Activated gamma-delta T cell treated with Interleukin-2 at 50 U/mL for 16 hours (primary cell): ENCODE results near the gene NME3.
"Not testable (repeated sequence)": the region's sequence is repeated elsewhere in the genome, so short reads cannot be mapped to it uniquely, and the experiment has no call there.

ENCODE experiments used
- DNase-seq: peaks from one replicate; pipeline ENCODE4 v3.0.0-alpha.2; 2020

Gene NME3

GRCh38 chr16:1771188-1771863 lies at the start of gene NME3:
Gene NME3 (minus strand): TSS chr16:1771543. CDS start chr16:1771534, 9 bp downstream.
- DNase-seq, result peak; percentile 73

GRCh38 chr16:1820946-1821290 lies 49.6 kb upstream of the NME3 start:
- no peak for DNase-seq

- DNase-seq, result no peak
Observed at GRCh38 chr16:1820096-1820945, 49.0 kb upstream of the NME3 start.

GRCh38 chr16:1819611-1820010 lies 48.3 kb upstream of the NME3 start:
- no peak for DNase-seq

- no peak for DNase-seq
Observed at GRCh38 chr16:1818873-1819525, 47.7 kb upstream of the NME3 start.

GRCh38 chr16:1818204-1818872 lies 47.0 kb upstream of the NME3 start:
- DNase-seq, result no peak

- no peak for DNase-seq
Observed at GRCh38 chr16:1817716-1818115, 46.4 kb upstream of the NME3 start.

GRCh38 chr16:1817276-1817589 lies 45.9 kb upstream of the NME3 start:
- no peak for DNase-seq

GRCh38 chr16:1816396-1817275 lies 45.3 kb upstream of the NME3 start:
- no peak for DNase-seq

- DNase-seq, result no peak
Observed at GRCh38 chr16:1815461-1815860, 44.1 kb upstream of the NME3 start.

- peak; percentile 26 for DNase-seq
Observed at GRCh38 chr16:1812732-1813163, 41.4 kb upstream of the NME3 start.

- no peak for DNase-seq
Observed at GRCh38 chr16:1810536-1810935, 39.2 kb upstream of the NME3 start.

GRCh38 chr16:1810106-1810505 lies 38.8 kb upstream of the NME3 start:
- DNase-seq, result no peak

- DNase-seq, result no peak
Observed at GRCh38 chr16:1809281-1809801, 38.0 kb upstream of the NME3 start.

GRCh38 chr16:1808691-1809090 lies 37.3 kb upstream of the NME3 start:
- no peak for DNase-seq

- DNase-seq, result no peak
Observed at GRCh38 chr16:1807626-1808025, 36.3 kb upstream of the NME3 start.

GRCh38 chr16:1800701-1801100 lies 29.4 kb upstream of the NME3 start:
- DNase-seq, result no peak

- not testable (repeated sequence) for DNase-seq
Observed at GRCh38 chr16:1799263-1799662, 27.9 kb upstream of the NME3 start.

- no peak for DNase-seq
Observed at GRCh38 chr16:1794908-1795666, 23.7 kb upstream of the NME3 start.

- DNase-seq, result peak; percentile 2
Observed at GRCh38 chr16:1794221-1794871, 23.0 kb upstream of the NME3 start.
